Sciatic nerve (tissue), 2 donors: ENCODE results near the gene ALKBH1. TPM values are rescaled to one million over a fixed set of nuclear protein-coding genes. Genes with fewer than 3 reads are reported as not detected.
"Not testable (repeated sequence)": the region's sequence is repeated elsewhere in the genome, so short reads cannot be mapped to it uniquely, and the experiment has no call there.

ENCODE experiments used
- ATAC-seq: fragments of 200-7000 bp; cut with Tn5 transposase; one replicate; pipeline ENCODE4 v1.9.1; 2020; ENCODE audit warnings: mild to moderate bottlenecking, moderate library complexity
- DNase-seq: peaks from one replicate; pipeline ENCODE4 v3.0.0-alpha.2; 2020; ENCODE audit warnings: low spot score
- intact Hi-C: fragments of 100-400 bp; cut with DNase I; formaldehyde crosslinking; loops from one replicate; pipeline ENCODE4 v1.14.2; 2022
- total RNA-seq: library from RNA; stranded (reverse); fragmentation: NEBNext Ultra II Directional; extraction: Animal tissue kit (Norgen Biotek cat#: 25700); gene quantifications from one replicate; pipeline ENCODE4 v1.2.1, GENCODE V29; 2021
- donor health status: DM: no; HTN: no; CAD: no.
- donor health status: DM: no; HTN: no; CAD: no.

Gene ALKBH1
- total RNA-seq, 1 donor from 2014 or later: 15.4 TPM

DNA sequence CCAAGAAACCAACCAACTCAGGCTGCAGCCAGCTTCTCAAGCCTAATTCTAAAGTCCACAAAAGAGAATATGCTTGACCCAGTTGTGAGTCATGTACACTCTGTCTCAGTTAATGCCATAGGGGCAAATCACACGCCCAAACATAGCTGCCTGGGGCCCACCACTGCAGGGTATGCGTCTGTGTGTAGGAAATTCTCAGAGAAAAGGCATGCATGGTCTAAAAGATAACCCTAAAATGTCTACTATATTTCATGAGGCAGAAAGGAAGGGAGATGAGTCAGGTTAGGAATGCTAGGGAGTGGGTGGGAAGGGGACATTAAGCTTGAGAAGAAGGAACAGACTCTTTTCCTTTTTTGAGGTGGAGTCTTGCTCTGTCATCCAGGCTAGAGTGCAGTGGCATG, 69.1 kb downstream of the ALKBH1 start:
- no peak for DNase-seq
- intact Hi-C loops: no loop called here
- ATAC-seq: no peak

GRCh38 chr14:77635869-77636268, 72.0 kb downstream of the ALKBH1 start:
- ATAC-seq, intact Hi-C loops, DNase-seq: not testable (repeated sequence)

GRCh38 chr14:77635466-77635865, 72.4 kb downstream of the ALKBH1 start:
- intact Hi-C loops, ATAC-seq, DNase-seq: not testable (repeated sequence)

DNA sequence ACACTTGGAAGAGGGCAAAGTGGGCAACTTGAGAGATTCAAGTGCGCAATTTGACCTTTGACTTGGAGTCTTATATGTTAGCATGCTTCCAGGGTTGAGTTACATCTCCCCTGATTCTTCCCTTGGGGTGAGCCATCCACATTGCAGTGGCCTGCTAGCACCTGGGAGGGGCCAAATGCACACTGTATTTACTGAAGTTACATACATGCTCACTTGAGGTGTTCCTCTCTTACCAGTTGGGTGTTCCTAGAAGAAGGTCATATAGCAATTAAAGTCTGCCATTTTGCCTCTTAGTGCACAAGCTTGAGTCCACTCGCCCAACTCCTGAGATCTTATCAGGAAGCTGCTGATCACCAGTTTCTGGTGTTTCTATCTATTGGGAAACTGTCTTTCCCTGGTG, 77.7 kb downstream of the ALKBH1 start:
- no peak for ATAC-seq
- no peak for DNase-seq
- intact Hi-C loops: no loop called here

DNA sequence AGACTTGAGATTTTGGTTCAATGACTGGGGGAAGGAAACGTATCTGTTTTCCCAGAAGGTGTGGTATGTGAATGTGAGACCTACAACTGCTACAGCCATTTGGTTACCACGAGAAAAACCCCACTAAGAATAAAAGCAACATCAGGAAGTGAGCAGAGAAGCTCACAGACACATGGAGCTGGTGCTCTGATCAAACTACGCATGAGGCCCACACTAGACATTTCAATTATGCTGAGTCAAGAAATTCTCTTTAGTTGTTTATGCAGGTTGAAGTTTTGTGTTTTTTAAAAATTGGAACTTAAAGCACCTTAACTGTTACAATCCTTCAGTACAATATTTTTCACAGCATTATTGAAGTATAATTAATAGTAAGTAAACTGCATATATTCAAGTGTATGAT, 82.5 kb downstream of the ALKBH1 start:
- DNase-seq (no peak), ATAC-seq (no peak)
- intact Hi-C loops: no loop called here

DNA sequence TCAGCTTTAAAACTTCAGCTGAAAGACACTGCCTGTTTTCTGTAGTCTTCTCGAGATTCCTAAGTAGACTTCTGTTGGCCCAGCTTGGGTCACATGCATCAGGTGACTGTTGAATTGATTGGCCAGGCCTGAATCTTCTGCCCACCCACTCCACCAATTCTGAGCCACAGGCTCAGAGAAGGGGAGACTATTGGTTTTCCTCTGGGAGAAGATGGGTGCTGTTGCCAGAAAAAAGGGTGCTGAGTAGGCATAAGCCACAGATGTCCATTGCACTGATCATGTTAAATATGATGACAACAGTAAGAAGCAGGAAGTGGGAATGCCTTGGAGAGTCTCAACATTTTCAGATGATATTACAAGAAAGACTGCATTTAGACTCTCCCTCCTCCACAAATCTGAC, 84.6 kb downstream of the ALKBH1 start:
- ATAC-seq (peak; percentile 55), DNase-seq (no peak)
- intact Hi-C loops: no loop called here

Other genes starting within 250 kb of the ALKBH1 start
- gene AHSA1, start 249.9 kb downstream of the ALKBH1 start, total RNA-seq: 90.1 TPM
- gene ISM2, start 209.2 kb downstream of the ALKBH1 start, total RNA-seq: 0.31 TPM
- 65.1 TPM for gene SPTLC2, start 91.4 kb downstream of the ALKBH1 start, total RNA-seq
- 82.3 TPM for gene SLIRP, start 80 bp upstream of the ALKBH1 start, total RNA-seq
- 69.3 TPM for gene SNW1, start 53.1 kb upstream of the ALKBH1 start, total RNA-seq
- gene ADCK1, start 92.1 kb upstream of the ALKBH1 start, total RNA-seq: 8.2 TPM